H1 (cell line): Measurements from ENCODE around the gene TINAGL1. TPM values are rescaled to one million over a fixed set of nuclear protein-coding genes. Genes with fewer than 3 reads are reported as not detected.

Experiments used
- CTCF ChIA-PET: fragments of 300-600 bp; sonication (Branson Sonifier 250); formaldehyde crosslinking; loops from one replicate; lab custom pipeline; 2021; ENCODE audit not compliant: partially characterized antibody; lab: Charles Lee
- POLR2A ChIA-PET: fragments of 300-600 bp; sonication (Branson Sonifier 250); formaldehyde crosslinking; loops from one replicate; lab custom pipeline; 2021; ENCODE audit warnings: inconsistent platforms; ENCODE audit not compliant: partially characterized antibody; lab: Charles Lee
- DNase-seq, 2 experiments: peaks; one replicate each; pipeline versions ENCODE4 v3.0.0 to v3.0.0-alpha.2; 2010 to 2022; ENCODE audit warnings: low spot score in 2 of 2, low read depth in 1 of 2, mixed read lengths in 1 of 2
- FAIRE-seq: peaks from 2 replicates; lab custom pipeline; 2011; peaks lifted over from hg19 to GRCh38; lab: Jason Lieb, UNC
- H2AFZ ChIP-seq: 2 replicates; pipeline ENCODE4 v1.8.1; 2012; ENCODE audit warnings: low read length, inconsistent platforms
- H2AK5ac ChIP-seq: 2 replicates; pipeline ENCODE4 v1.6.1; 2013; ENCODE audit warnings: low read depth, low read length
- H2BK120ac ChIP-seq: replicated peaks from 2 replicates; pipeline ENCODE3; 2013; ENCODE audit warnings: low read depth, low read length, inconsistent platforms
- H2BK12ac ChIP-seq: 2 replicates; pipeline ENCODE4 v1.6.1; 2013; ENCODE audit warnings: low read depth, low read length
- H2BK15ac ChIP-seq: 2 replicates; pipeline ENCODE4 v1.6.1; 2013; ENCODE audit warnings: low read length
- H2BK20ac ChIP-seq: 2 replicates; pipeline ENCODE4 v1.6.1; 2013; ENCODE audit warnings: low read length
- H2BK5ac ChIP-seq: 2 replicates; pipeline ENCODE4 v1.6.1; 2013; ENCODE audit warnings: low read depth, low read length
- H3K14ac ChIP-seq: 2 replicates; pipeline ENCODE4 v1.6.1; 2013; ENCODE audit warnings: inconsistent platforms; ENCODE audit not compliant: insufficient read length
- H3K18ac ChIP-seq: 2 replicates; pipeline ENCODE4 v1.6.1; 2013; ENCODE audit warnings: low read length; ENCODE audit errors: extremely low read depth
- H3K23ac ChIP-seq: 2 replicates; pipeline ENCODE4 v1.6.1; 2013; ENCODE audit warnings: inconsistent platforms; ENCODE audit not compliant: insufficient read length
- H3K23me2 ChIP-seq: 2 replicates; pipeline ENCODE4 v1.6.1; 2013; ENCODE audit warnings: low read depth, low read length
- H3K27ac ChIP-seq: 2 replicates; pipeline ENCODE4 v1.6.1; 2011; ENCODE audit warnings: low read depth, low read length, inconsistent platforms
- H3K27me3 ChIP-seq, 4 experiments: replicated peaks in 1 of 4; 1 replicate in 1 of 4; 2 replicates in 3 of 4; pipeline versions ENCODE4 v1.6.1 to v1.8.1; 2011 to 2013; ENCODE audit warnings: low read length in 3 of 4, mild to moderate bottlenecking in 3 of 4, inconsistent platforms in 2 of 4, mixed read lengths in 2 of 4, moderate library complexity in 1 of 4; ENCODE audit not compliant: control insufficient read depth in 3 of 4, insufficient read depth in 3 of 4; ENCODE audit errors: extremely low read depth in 1 of 4
- H3K36me3 ChIP-seq, 4 experiments: 2 replicates each; pipeline versions ENCODE4 v1.6.1 to v1.8.1; 2011 to 2013; ENCODE audit warnings: mild to moderate bottlenecking in 4 of 4, low read length in 3 of 4, moderate library complexity in 2 of 4, control low read depth in 1 of 4, inconsistent platforms in 1 of 4; ENCODE audit not compliant: insufficient read depth in 4 of 4, control insufficient read depth in 2 of 4
- H3K4ac ChIP-seq: replicated peaks from 2 replicates; pipeline ENCODE3; 2013; ENCODE audit warnings: low read length, low read depth, mixed read lengths, inconsistent platforms; ENCODE audit not compliant: insufficient read length
- H3K4me1 ChIP-seq, 4 experiments: replicated peaks in 1 of 4; 1 replicate in 1 of 4; 2 replicates in 3 of 4; pipeline versions ENCODE4 v1.6.1 to v1.8.1; 2011 to 2013; ENCODE audit warnings: low read length in 3 of 4, inconsistent platforms in 2 of 4, mixed read lengths in 1 of 4; ENCODE audit not compliant: insufficient read depth in 4 of 4, control insufficient read depth in 3 of 4
- H3K4me2 ChIP-seq, 2 experiments: 2 replicates each; pipeline versions ENCODE4 v1.6.1 to v1.8.1; 2011 to 2013; ENCODE audit warnings: low read depth in 2 of 2, low read length in 2 of 2, control low read depth in 1 of 2, inconsistent platforms in 1 of 2, mild to moderate bottlenecking in 1 of 2; ENCODE audit not compliant: insufficient read depth in 1 of 2
- H3K4me3 ChIP-seq, 4 experiments: fragments of 200-600, 300-600 bp in 1 of 4; sonication (generic), shearing (Covaris generic), sonication (Bioruptor Twin) in 1 of 4; 2 replicates each; pipeline versions ENCODE4 v1.5.1 to v1.8.1; 2011 to 2016; ENCODE audit warnings: low read length in 4 of 4, low read depth in 3 of 4, control low read depth in 2 of 4, inconsistent platforms in 2 of 4, mild to moderate bottlenecking in 2 of 4, mixed read lengths in 1 of 4, moderate library complexity in 1 of 4; ENCODE audit not compliant: insufficient read depth in 2 of 4; ENCODE audit errors: extremely low read depth in 1 of 4
- H3K56ac ChIP-seq: replicated peaks from 2 replicates; pipeline ENCODE3; 2013; ENCODE audit warnings: low read depth, mild to moderate bottlenecking, mixed read lengths, low read length, inconsistent platforms; ENCODE audit not compliant: insufficient read length
- H3K79me1 ChIP-seq: 2 replicates; pipeline ENCODE4 v1.6.1; 2013; ENCODE audit warnings: low read depth, low read length, control low read depth
- H3K79me2 ChIP-seq, 2 experiments: 2 replicates each; pipeline versions ENCODE4 v1.6.1 to v1.8.1; 2012 to 2013; ENCODE audit warnings: low read length in 2 of 2, mild to moderate bottlenecking in 2 of 2, inconsistent platforms in 1 of 2; ENCODE audit not compliant: insufficient read depth in 2 of 2, control insufficient read depth in 1 of 2
- H3K9ac ChIP-seq, 4 experiments: replicated peaks in 1 of 4; 1 replicate in 1 of 4; 2 replicates in 3 of 4; pipeline versions ENCODE4 v1.6.1 to v1.8.1; 2011 to 2013; ENCODE audit warnings: low read depth in 3 of 4, low read length in 3 of 4, control low read depth in 2 of 4, mild to moderate bottlenecking in 2 of 4, moderate library complexity in 2 of 4, inconsistent platforms in 1 of 4; ENCODE audit errors: extremely low read depth in 1 of 4
- H3K9me3 ChIP-seq, 2 experiments: 2 replicates each; pipeline versions ENCODE4 v1.6.1 to v1.8.1; 2012 to 2013; ENCODE audit warnings: mild to moderate bottlenecking in 2 of 2, moderate library complexity in 2 of 2, control low read depth in 1 of 2, inconsistent platforms in 1 of 2, low read depth in 1 of 2, low read length in 1 of 2, mixed read lengths in 1 of 2; ENCODE audit not compliant: insufficient read depth in 2 of 2
- H4K20me1 ChIP-seq, 2 experiments: replicated peaks in 1 of 2; 2 replicates each; pipeline versions ENCODE3 to v1.8.1; 2011 to 2013; ENCODE audit warnings: inconsistent platforms in 2 of 2, low read length in 2 of 2, mild to moderate bottlenecking in 1 of 2; ENCODE audit not compliant: insufficient read depth in 2 of 2, control insufficient read depth in 1 of 2
- H4K5ac ChIP-seq: 2 replicates; pipeline ENCODE4 v1.6.1; 2013; ENCODE audit warnings: low read length, low read depth, mixed read lengths, inconsistent platforms; ENCODE audit not compliant: insufficient read length
- H4K8ac ChIP-seq: 2 replicates; pipeline ENCODE4 v1.8.0; 2013; ENCODE audit warnings: mild to moderate bottlenecking, moderate library complexity, low read length, inconsistent platforms; ENCODE audit not compliant: insufficient read depth; ENCODE audit errors: extremely low read depth
- H4K91ac ChIP-seq: replicated peaks from 2 replicates; pipeline ENCODE3; 2013; ENCODE audit warnings: low read length, mixed read lengths, inconsistent platforms; ENCODE audit not compliant: insufficient read length
- CBX5 ChIP-seq: fragments of 300-800, 300-1000 bp; sonication (generic); IDR thresholded peaks from 2 replicates; pipeline ENCODE4 v1.7.1; 2016; ENCODE audit warnings: antibody characterized with exemption, low read length, low read depth
- JUN ChIP-seq: IDR thresholded peaks from 2 replicates; pipeline ENCODE4 v1.6.1; 2011; ENCODE audit warnings: low read depth, mild to moderate bottlenecking, improper control_type of control experiment, low read length
- KDM1A ChIP-seq: fragments of 200-600, 300-600 bp; sonication (generic); IDR thresholded peaks from 2 replicates; pipeline ENCODE4 v1.7.1; 2016; ENCODE audit warnings: mild to moderate bottlenecking, low read length, borderline replicate concordance
- KDM4A ChIP-seq: IDR thresholded peaks from one replicate; pipeline ENCODE4 v1.7.1; 2012; ENCODE audit warnings: low read depth, mild to moderate bottlenecking, moderate library complexity, low read length, inconsistent platforms; ENCODE audit not compliant: severe bottlenecking
- NANOG ChIP-seq: IDR thresholded peaks from 2 replicates; pipeline ENCODE4 v1.6.1; 2011; ENCODE audit warnings: low read length, low read depth, mild to moderate bottlenecking, inconsistent platforms; ENCODE audit not compliant: insufficient read depth, poor library complexity, severe bottlenecking
- POU5F1 ChIP-seq: IDR thresholded peaks from 2 replicates; pipeline ENCODE4 v1.6.1; 2011; ENCODE audit warnings: low read depth, mild to moderate bottlenecking, low read length, moderate library complexity
- RAD21 ChIP-seq, 2 experiments: IDR thresholded peaks in 1 of 2; conservative IDR thresholded peaks in 1 of 2; 2 replicates each; pipeline ENCODE4 v1.6.1; 2011; ENCODE audit warnings: low read depth in 2 of 2, low read length in 2 of 2, improper control_type of control experiment in 1 of 2, inconsistent platforms in 1 of 2, mild to moderate bottlenecking in 1 of 2, moderate library complexity in 1 of 2
- RBBP5 ChIP-seq: IDR thresholded peaks from 2 replicates; pipeline ENCODE4 v1.7.1; 2012; ENCODE audit warnings: low read depth, mild to moderate bottlenecking, inconsistent platforms, low read length, moderate library complexity, borderline replicate concordance
- TAF1 ChIP-seq: IDR thresholded peaks from 2 replicates; pipeline ENCODE4 v1.6.1; 2011; ENCODE audit warnings: mild to moderate bottlenecking, low read depth, low read length
- WGBS, 2 experiments: shearing (Covaris generic) in 1 of 2; methylation state at CpG; one replicate each; pipeline versions ENCODE4 v1.1.6 to v1.1.7; 2013 to 2015; ENCODE audit warnings: low lambda C conversion rate in 2 of 2, mixed read lengths in 2 of 2, inconsistent platforms in 1 of 2, low coverage in 1 of 2, missing lambda C conversion rate in 1 of 2; ENCODE audit not compliant: insufficient replicate concordance in 2 of 2, insufficient coverage in 1 of 2, insufficient read length in 1 of 2; ENCODE audit errors: extremely low coverage in 1 of 2, missing lambda C conversion rate in 1 of 2; 5-methylcytosine and 5-hydroxymethylcytosine counted together
- polyA plus RNA-seq, 7 experiments: library from polyadenylated mRNA; depleted of rRNA in 3 of 7; stranded (reverse) in 5 of 7; unstranded in 2 of 7; fragments of >200 nt in 5 of 7; fragments of 200-250 nt in 2 of 7; gene quantifications; 1 replicate in 5 of 7; 2 replicates in 1 of 7; 4 replicates in 1 of 7; pipeline versions ENCODE4 v1.2.1 to v1.2.3, GENCODE V29; 2011 to 2013; ENCODE audit warnings: missing spikeins in 2 of 7, mixed read lengths in 2 of 7
- total RNA-seq: library from RNA; stranded (reverse); fragmentation: NEBNext Ultra II Directional; extraction: Animal tissue kit (Norgen Biotek cat#: 25700); gene quantifications from 2 replicates; pipeline ENCODE4 v1.2.1, GENCODE V29; 2021
- TF ChIP-seq, protein P1 (sequence below): IDR thresholded peaks from 2 replicates; pipeline ENCODE4 v1.6.1; 2012; ENCODE audit warnings: inconsistent platforms

The TINAGL1 gene
- total and polyA plus RNA-seq, 2 of the 8 experiments (the other 6 are each of a cell fraction or from before 2014, with no cell fraction given), result 11.2 to 21.7 TPM

GRCh38 chr1:31624731-31625514 is 48.6 kb downstream of the TINAGL1 start:
- Histone ChIP-seq H3K4me2 (no peak overlapping the region), H3K14ac (no peak overlapping the region), H4K8ac (no peak overlapping the region), H3K79me1 (no peaks in the 10 kb centered on the region), H3K23me2 (no peaks in the 10 kb centered on the region), H3K56ac (no peak overlapping the region), H4K20me1 (no peaks in the 10 kb centered on the region), H4K5ac (no peak overlapping the region), H2BK20ac (no peak overlapping the region), H3K36me3 (peaks cover 0 to 11% (median 5%) of the 10 kb centered on the region in 4 experiments; a peak in 5 of 8 replicates), H2BK120ac (no peak overlapping the region), H3K4me3 (no peak overlapping the region), H3K4ac (no peak overlapping the region), H3K23ac (no peak overlapping the region), H3K27ac (no peak overlapping the region), H2AK5ac (peak overlapping the region; percentile 39; the same call in 1 of the 2 replicates), H3K9ac (no peak overlapping the region), H3K9me3 (no peaks in the 10 kb centered on the region), H4K91ac (no peak overlapping the region), H3K4me1 (peaks cover 0 to 4% (median 0%) of the 10 kb centered on the region in 4 experiments; a peak in 1 of 7 replicates), H3K27me3 (no peaks in the 10 kb centered on the region), H3K18ac (no peak overlapping the region), H2BK5ac (no peak overlapping the region), H2AFZ (no peak overlapping the region), H2BK12ac (no peak overlapping the region), H3K79me2 (no peaks in the 10 kb centered on the region), H2BK15ac (no peak overlapping the region)
- FAIRE-seq (no peak), DNase-seq (no peak)
- ChIA-PET POLR2A (interaction anchor here (0.9 kb wide), 1 partner anchor 19 kb away, joined by 3 read pairs; the partner anchor contains the start of gene PEF1), CTCF (interaction anchor here (0.8 to 5.2 kb wide), 5 partner anchors 11 to 228 kb away, joined by 3 to 40 read pairs (median 3); no protein-coding TSS in a partner anchor)
- WGBS, 2 experiments, result 86% methylated on average over 16 of the region's 16 CpGs; no CpG with 5 or more reads in 1 of the 2 experiments
- TF ChIP-seq CBX5 (no peak), KDM4A (no peak), KDM1A (no peak), JUN (no peak), POU5F1 (no peak), TAF1 (no peak), NANOG (no peak), RAD21 (IDR thresholded peaks at IDR 0.05 in 1 of 2, conservative IDR thresholded peaks at IDR 0.05 in 1 of 2; ENCODE audit: low read depth in 2 of 2, low read length in 2 of 2) (no peak), RBBP5 (no peak)
- TF ChIP-seq, protein P1, sequence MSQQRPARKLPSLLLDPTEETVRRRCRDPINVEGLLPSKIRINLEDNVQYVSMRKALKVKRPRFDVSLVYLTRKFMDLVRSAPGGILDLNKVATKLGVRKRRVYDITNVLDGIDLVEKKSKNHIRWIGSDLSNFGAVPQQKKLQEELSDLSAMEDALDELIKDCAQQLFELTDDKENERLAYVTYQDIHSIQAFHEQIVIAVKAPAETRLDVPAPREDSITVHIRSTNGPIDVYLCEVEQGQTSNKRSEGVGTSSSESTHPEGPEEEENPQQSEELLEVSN, result no peak
